Adrenal gland (tissue), 5 donors: ENCODE data around the gene ZMIZ2.

Source experiments
- POLR2A ChIP-seq, 2 donors: fragments of 450-650 bp; IDR thresholded peaks; one replicate each; pipeline ENCODE4 v1.6.1; 2017; ENCODE audit warnings: antibody characterized with exemption in 2 of 2, mild to moderate bottlenecking in 2 of 2, moderate library complexity in 1 of 2
- TF ChIP-seq, protein P1 (sequence below), 6 experiments: fragments of 450-650 bp in 4 of 6; fragments of 200-600 bp in 2 of 6; sonication (generic) in 1 of 6; IDR thresholded peaks; 1 replicate in 5 of 6; 2 replicates in 1 of 6; pipeline versions ENCODE4 v1.5.1 to v1.8.0; 2016 to 2021; ENCODE audit warnings: antibody characterized with exemption in 6 of 6, mild to moderate bottlenecking in 2 of 6, moderate library complexity in 1 of 6
- donor health status: DM: no; HTN: no; CAD: no.

DNA sequence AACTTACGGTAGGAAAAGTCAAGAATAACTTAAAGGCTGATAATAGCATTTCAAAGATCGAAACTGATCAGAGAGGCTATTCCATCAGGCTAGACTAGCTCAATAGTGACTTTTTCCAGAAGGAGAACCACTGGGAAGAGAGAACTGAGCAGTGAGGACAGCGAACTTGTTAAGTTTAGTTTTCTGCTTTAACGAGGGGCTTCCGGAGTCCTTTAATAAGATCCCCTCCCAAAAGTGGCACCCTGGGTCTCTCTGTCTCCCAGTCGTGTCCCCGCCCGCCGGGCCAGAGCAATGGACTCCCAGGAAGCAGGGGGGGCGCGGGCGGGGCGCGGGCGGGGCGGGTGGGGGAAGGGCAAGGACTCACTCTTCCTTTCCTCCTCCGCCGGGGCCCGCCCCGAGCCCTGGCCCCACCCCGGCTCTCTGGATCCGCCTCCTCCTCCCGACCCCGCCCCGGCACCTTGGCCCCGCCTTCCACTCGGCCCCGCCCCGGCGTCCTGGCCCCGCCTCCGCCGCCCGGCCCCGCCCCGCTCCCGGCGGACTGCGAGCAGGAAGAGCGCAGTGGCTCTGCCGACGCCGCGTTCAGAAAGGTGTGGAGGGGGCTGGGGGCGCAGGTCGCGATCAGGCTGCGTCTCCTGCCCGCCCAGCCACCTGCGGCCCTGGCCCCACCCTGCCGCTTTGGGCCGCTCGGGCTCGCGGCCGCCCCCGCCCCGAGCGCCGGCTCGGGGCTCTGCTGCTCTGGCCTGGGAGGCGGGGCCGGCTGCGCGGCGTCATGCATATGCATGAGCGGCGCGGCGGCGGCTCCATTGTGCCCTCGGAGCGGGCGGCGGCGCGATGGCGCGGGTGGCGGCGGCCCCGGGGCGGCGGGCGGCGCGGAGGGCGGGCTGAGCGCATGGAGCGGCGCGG lies at the start of gene ZMIZ2:
- TF ChIP-seq, protein P1, sequence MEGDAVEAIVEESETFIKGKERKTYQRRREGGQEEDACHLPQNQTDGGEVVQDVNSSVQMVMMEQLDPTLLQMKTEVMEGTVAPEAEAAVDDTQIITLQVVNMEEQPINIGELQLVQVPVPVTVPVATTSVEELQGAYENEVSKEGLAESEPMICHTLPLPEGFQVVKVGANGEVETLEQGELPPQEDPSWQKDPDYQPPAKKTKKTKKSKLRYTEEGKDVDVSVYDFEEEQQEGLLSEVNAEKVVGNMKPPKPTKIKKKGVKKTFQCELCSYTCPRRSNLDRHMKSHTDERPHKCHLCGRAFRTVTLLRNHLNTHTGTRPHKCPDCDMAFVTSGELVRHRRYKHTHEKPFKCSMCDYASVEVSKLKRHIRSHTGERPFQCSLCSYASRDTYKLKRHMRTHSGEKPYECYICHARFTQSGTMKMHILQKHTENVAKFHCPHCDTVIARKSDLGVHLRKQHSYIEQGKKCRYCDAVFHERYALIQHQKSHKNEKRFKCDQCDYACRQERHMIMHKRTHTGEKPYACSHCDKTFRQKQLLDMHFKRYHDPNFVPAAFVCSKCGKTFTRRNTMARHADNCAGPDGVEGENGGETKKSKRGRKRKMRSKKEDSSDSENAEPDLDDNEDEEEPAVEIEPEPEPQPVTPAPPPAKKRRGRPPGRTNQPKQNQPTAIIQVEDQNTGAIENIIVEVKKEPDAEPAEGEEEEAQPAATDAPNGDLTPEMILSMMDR (IDR thresholded peaks at IDR 0.05), result peak in 1 of 6 experiments; percentile 8
- TF ChIP-seq POLR2A (IDR thresholded peaks at IDR 0.05), result peak; percentile 63 to 73
